Gastroesophageal sphincter (tissue), 4 donors: Measurements from ENCODE around the gene CLASP2. TPM values are rescaled to one million over a fixed set of nuclear protein-coding genes. Genes with fewer than 3 reads are reported as not detected.
A peak's percentile ranks its signal among the peaks of the same experiment; 100 is the strongest.

Source experiments
- ATAC-seq: fragments of 150-250 bp; one replicate; pipeline ENCODE4 v1.9.1; 2016; ENCODE audit warnings: mild to moderate bottlenecking, moderate library complexity
- H3K27ac ChIP-seq, 4 donors: fragments of 200-600 bp; sonication (generic) in 3 of 4; 1 replicate in 3 of 4; 2 replicates in 1 of 4; pipeline ENCODE4 v1.5.1; 2016 to 2019
- H3K27me3 ChIP-seq: fragments of 200-600 bp; sonication (generic); one replicate; pipeline ENCODE4 v1.5.1; 2019
- H3K36me3 ChIP-seq, 2 donors: fragments of 200-600 bp; sonication (generic); one replicate each; pipeline ENCODE4 v1.5.1; 2019; ENCODE audit warnings: control low read depth in 1 of 2
- H3K4me1 ChIP-seq, 3 donors: fragments of 200-600 bp; sonication (generic); 1 replicate in 2 of 3; 2 replicates in 1 of 3; pipeline ENCODE4 v1.5.1; 2016 to 2019; ENCODE audit warnings: control low read depth in 2 of 3
- H3K4me3 ChIP-seq, 2 donors: fragments of 200-600 bp; sonication (generic); one replicate each; pipeline ENCODE4 v1.5.1; 2019; ENCODE audit warnings: mild to moderate bottlenecking in 1 of 2, moderate library complexity in 1 of 2
- H3K9me3 ChIP-seq, 3 donors: fragments of 200-600 bp; sonication (generic); one replicate each; pipeline ENCODE4 v1.5.1; 2017 to 2019; ENCODE audit warnings: control low read depth in 2 of 3
- EP300 ChIP-seq: sonication (generic); formaldehyde crosslinking; IDR thresholded peaks from one replicate; pipeline ENCODE4 v1.6.1; 2017; ENCODE audit warnings: antibody characterized with exemption, mild to moderate bottlenecking
- POLR2A ChIP-seq, 2 donors: fragments of 450-650 bp; IDR thresholded peaks; one replicate each; pipeline ENCODE4 v1.6.1; 2017; ENCODE audit warnings: antibody characterized with exemption in 2 of 2, mild to moderate bottlenecking in 2 of 2, moderate library complexity in 1 of 2
- POLR2AphosphoS5 ChIP-seq: sonication (generic); formaldehyde crosslinking; IDR thresholded peaks from one replicate; pipeline ENCODE4 v1.6.1; 2017; ENCODE audit warnings: antibody characterized with exemption
- WGBS, 2 donors: methylation state at CpG; one replicate each; pipeline ENCODE4 v1.1.5; 2018; ENCODE audit warnings: low coverage in 1 of 2; 5-methylcytosine and 5-hydroxymethylcytosine counted together
- total RNA-seq, 4 donors: library from RNA; depleted of rRNA; stranded (reverse); fragments of >200 nt; gene quantifications; one replicate each; pipeline ENCODE4 v1.1.0, GENCODE V29; 2016
- TF ChIP-seq, protein P1 (sequence below), 4 experiments: fragments of 200-600 bp in 2 of 4; fragments of 450-650 bp in 2 of 4; sonication (generic) in 1 of 4; IDR thresholded peaks; one replicate each; pipeline ENCODE4 v1.5.1; 2017 to 2019; ENCODE audit warnings: antibody characterized with exemption in 4 of 4, mild to moderate bottlenecking in 2 of 4, moderate library complexity in 2 of 4

CLASP2 gene
- total RNA-seq, 4 donors from 2014 or later = 45.3 to 90.7 (median 54.1) TPM

DNA sequence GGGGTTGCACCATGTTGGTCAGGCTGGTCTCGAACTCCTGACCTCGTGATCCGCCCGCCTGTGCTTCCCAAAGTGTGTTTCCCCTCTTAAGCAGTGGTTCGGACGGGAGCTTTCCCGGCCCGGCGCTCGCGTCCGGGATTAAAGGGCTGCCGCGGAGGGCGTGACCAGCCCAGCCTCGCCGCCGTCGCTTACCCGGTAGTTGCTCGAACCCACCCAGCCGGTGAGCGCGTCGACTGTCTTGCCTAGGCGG, 513 bp downstream of the CLASP2 start:
- TF ChIP-seq POLR2AphosphoS5 (no peak), POLR2A (IDR thresholded peaks at IDR 0.05) (no peak), EP300 (no peak)
- TF ChIP-seq, protein P1, sequence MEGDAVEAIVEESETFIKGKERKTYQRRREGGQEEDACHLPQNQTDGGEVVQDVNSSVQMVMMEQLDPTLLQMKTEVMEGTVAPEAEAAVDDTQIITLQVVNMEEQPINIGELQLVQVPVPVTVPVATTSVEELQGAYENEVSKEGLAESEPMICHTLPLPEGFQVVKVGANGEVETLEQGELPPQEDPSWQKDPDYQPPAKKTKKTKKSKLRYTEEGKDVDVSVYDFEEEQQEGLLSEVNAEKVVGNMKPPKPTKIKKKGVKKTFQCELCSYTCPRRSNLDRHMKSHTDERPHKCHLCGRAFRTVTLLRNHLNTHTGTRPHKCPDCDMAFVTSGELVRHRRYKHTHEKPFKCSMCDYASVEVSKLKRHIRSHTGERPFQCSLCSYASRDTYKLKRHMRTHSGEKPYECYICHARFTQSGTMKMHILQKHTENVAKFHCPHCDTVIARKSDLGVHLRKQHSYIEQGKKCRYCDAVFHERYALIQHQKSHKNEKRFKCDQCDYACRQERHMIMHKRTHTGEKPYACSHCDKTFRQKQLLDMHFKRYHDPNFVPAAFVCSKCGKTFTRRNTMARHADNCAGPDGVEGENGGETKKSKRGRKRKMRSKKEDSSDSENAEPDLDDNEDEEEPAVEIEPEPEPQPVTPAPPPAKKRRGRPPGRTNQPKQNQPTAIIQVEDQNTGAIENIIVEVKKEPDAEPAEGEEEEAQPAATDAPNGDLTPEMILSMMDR (IDR thresholded peaks at IDR 0.05) = no peak
- Histone ChIP-seq H3K27me3 (no peaks in the 10 kb centered on the region), H3K9me3 (no peaks in the 10 kb centered on the region), H3K4me1 (peaks cover 0 to 15% (median 4%) of the 10 kb centered on the region in 3 donors), H3K27ac (peak overlapping the region; percentile 94 to 98 (median 98)), H3K36me3 (no peaks in the 10 kb centered on the region), H3K4me3 (peak overlapping the region; percentile 78 to 85)
- ATAC-seq = peak; percentile 78
- WGBS, 2 donors = 0% methylated on average over 4 of the region's 26 CpGs; no CpG with 5 or more reads in 1 of the 2 donors

DNA sequence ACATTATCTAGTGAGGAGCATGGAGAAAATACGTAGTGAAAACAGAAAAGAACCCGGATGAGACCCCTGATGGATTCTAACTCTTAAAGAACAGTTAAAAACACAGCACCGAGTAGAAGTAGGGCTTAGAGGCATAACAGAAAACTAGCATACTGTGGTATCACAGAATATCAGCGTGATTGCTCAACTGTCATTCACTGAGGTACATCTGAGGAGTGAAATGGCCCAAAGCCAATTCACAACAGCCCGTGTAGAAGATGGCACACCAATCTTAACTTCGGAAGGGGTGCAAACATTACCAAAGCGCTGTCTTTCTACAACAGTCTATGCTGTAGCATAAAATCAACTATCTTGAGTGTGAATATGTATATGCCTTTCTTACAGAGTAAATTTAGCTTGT, 1.8 kb downstream of the CLASP2 start:
- Histone ChIP-seq H3K27me3 (no peaks in the 10 kb centered on the region), H3K36me3 (no peaks in the 10 kb centered on the region), H3K9me3 (no peaks in the 10 kb centered on the region), H3K4me3 (peak overlapping the region; percentile 13 to 85), H3K27ac (peak overlapping the region in 1 of 4 donors; percentile 98), H3K4me1 (peaks cover 0 to 15% (median 4%) of the 10 kb centered on the region in 3 donors)
- WGBS, 2 donors = 46 to 52% methylated on average over 7 of the region's 7 CpGs
- ATAC-seq = no peak
- no peak for TF ChIP-seq POLR2AphosphoS5

DNA sequence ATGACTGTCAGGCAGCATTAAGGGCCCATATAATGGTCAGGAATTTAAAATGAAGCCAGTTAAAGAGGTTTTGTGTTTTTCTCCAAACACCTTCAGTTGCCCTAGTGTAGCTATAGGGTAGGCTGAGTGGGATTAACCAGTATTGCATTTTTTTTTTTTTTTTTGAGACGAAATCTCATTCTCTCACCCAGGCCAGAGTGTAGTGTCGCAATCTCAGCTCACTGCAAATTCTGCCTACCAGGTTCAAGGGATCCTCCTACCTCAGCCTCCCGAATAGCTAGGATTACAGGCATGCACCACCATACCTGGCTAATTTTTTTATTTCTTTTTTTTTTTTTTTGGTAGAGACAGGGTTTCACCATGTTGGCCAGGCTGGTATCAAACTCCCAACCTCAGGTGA, 7.0 kb downstream of the CLASP2 start:
- Histone ChIP-seq H3K9me3 (no peaks in the 10 kb centered on the region), H3K27ac (no peak overlapping the region), H3K4me3 (no peak overlapping the region), H3K36me3 (no peaks in the 10 kb centered on the region), H3K27me3 (no peaks in the 10 kb centered on the region), H3K4me1 (peaks cover 0 to 4% (median 1%) of the 10 kb centered on the region in 3 donors)
- WGBS, 2 donors = 90 to 97% methylated on average over 3 of the region's 3 CpGs
- no peak for ATAC-seq
- TF ChIP-seq POLR2AphosphoS5 (no peak), POLR2A (IDR thresholded peaks at IDR 0.05) (no peak), EP300 (no peak)
- TF ChIP-seq, protein P1 (IDR thresholded peaks at IDR 0.05) = no peak

DNA sequence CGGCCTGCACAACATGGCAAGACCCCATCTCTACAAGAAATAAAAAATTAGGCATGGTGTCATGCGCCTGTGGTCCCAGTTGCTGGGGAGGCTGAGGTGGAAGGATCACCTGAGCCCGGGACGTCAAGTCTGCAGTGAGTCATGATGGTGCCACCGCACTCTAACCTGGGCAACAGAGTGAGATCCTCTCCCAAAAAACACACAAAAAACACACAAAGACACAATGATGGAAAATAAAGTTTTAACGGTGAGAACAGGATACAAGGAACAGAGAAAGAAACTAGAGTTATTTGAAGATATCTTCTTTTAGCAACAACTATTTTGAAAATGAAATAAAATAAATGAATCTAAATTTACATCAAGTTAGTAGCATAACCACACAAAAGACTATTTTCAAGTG, 12.0 kb downstream of the CLASP2 start:
- no peak for ATAC-seq
- no peaks in the 10 kb centered on the region for H3K27me3 ChIP-seq
- peaks cover 0 to 20% (median 0%) of the 10 kb centered on the region in 3 donors for H3K9me3 ChIP-seq
- H3K36me3 ChIP-seq = no peaks in the 10 kb centered on the region
- no peak overlapping the region for H3K4me3 ChIP-seq
- H3K27ac ChIP-seq = no peak overlapping the region
- TF ChIP-seq EP300 (no peak), POLR2A (IDR thresholded peaks at IDR 0.05) (no peak), POLR2AphosphoS5 (no peak)
- TF ChIP-seq, protein P1 (IDR thresholded peaks at IDR 0.05) = no peak
- WGBS, 2 donors = 85 to 96% methylated on average over 3 to 6 of the region's 6 CpGs
- H3K4me1 ChIP-seq = no peaks in the 10 kb centered on the region

DNA sequence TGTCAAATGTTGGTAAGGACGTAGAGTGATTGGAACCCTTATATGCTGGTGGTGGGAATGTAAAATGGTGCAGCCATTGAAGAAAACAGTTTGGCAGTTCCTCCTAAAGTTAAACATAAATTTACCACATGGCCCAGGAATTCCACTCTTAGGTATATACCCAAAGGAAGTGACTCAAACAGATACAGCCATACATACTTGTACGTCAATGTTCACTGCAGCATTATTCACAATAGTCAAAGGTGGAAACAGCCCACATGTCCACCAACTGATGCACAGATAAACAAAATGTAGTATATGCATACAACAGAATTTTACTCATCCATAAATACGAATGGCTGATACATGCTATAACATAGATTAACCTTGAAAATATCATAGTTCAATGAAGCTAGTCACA, 13.2 kb downstream of the CLASP2 start:
- ATAC-seq = no peak
- WGBS, 2 donors = 100% methylated on average over 3 of the region's 3 CpGs
- H3K9me3 ChIP-seq = peaks cover 0 to 20% (median 0%) of the 10 kb centered on the region in 3 donors
- H3K27me3 ChIP-seq = no peaks in the 10 kb centered on the region
- H3K4me3 ChIP-seq = no peak overlapping the region
- H3K27ac ChIP-seq = no peak overlapping the region
- H3K36me3 ChIP-seq = no peaks in the 10 kb centered on the region
- no peak for TF ChIP-seq POLR2AphosphoS5
- TF ChIP-seq POLR2A (IDR thresholded peaks at IDR 0.05) = no peak
- TF ChIP-seq, protein P1 (IDR thresholded peaks at IDR 0.05) = no peak
- TF ChIP-seq EP300 = no peak
- no peaks in the 10 kb centered on the region for H3K4me1 ChIP-seq
